Thymus (tissue), 2 donors: Measurements from ENCODE around the gene XCL1. TPM values are rescaled to one million over a fixed set of nuclear protein-coding genes. Genes with fewer than 3 reads are reported as not detected.

Experiments
- polyA plus RNA-seq: library from polyadenylated mRNA; stranded (reverse); fragments of 200-250 nt; gene quantifications from one replicate; pipeline ENCODE4 v1.2.3, GENCODE V29; 2013
- total RNA-seq: library from RNA; stranded (reverse); fragments of 120-200 nt; gene quantifications from one replicate; pipeline ENCODE4 v1.2.4, GENCODE V29; 2013
- donor health status: healthy.

Gene XCL1
- total and polyA plus RNA-seq, 2 donors: 4.9 to 10.7 TPM

Other genes starting within 250 kb of the XCL1 start
- 15.4 TPM for gene XCL2, start 32.6 kb upstream of the XCL1 start, total RNA-seq
- gene XCL2, start 32.6 kb upstream of the XCL1 start, polyA plus RNA-seq: 6.1 TPM
- 8.9 TPM for gene DPT, start 152.6 kb downstream of the XCL1 start, total RNA-seq
- 21.5 TPM for gene DPT, start 152.6 kb downstream of the XCL1 start, polyA plus RNA-seq